OCI-LY3 (cell line): ENCODE measurements around the gene GNGT2.

Source experiments
- H2AFZ ChIP-seq: fragments of 200-600, 300-600 bp; shearing (Covaris generic); 2 replicates; pipeline ENCODE4 v1.6.0; 2014; ENCODE audit warnings: antibody characterized with exemption, low read depth, low read length
- H3K27ac ChIP-seq: fragments of 200-600, 300-600 bp; sonication (generic); 2 replicates; pipeline ENCODE4 v1.5.1; 2014; ENCODE audit warnings: mild to moderate bottlenecking, low read length, moderate library complexity, mixed read lengths
- H3K27me3 ChIP-seq: fragments of 200-600, 300-600 bp; sonication (generic); 2 replicates; pipeline ENCODE4 v1.6.1; 2014; ENCODE audit warnings: low read depth, low read length, mixed read lengths
- H3K36me3 ChIP-seq: fragments of 200-600, 300-600 bp; sonication (generic); replicated peaks from 2 replicates; pipeline ENCODE3; 2014; ENCODE audit warnings: low read depth, low read length, mixed read lengths
- H3K4me1 ChIP-seq: fragments of 300-600, 200-600 bp; sonication (generic); 2 replicates; pipeline ENCODE4 v1.6.1; 2014; ENCODE audit warnings: low read length, mixed read lengths
- H3K4me2 ChIP-seq: fragments of 200-600, 300-600 bp; sonication (generic); 2 replicates; pipeline ENCODE4 v1.6.1; 2014; ENCODE audit warnings: low read length, mixed read lengths
- H3K4me3 ChIP-seq: fragments of 300-600, 200-600 bp; sonication (generic); 2 replicates; pipeline ENCODE4 v1.5.1; 2014; ENCODE audit warnings: antibody characterized with exemption, mild to moderate bottlenecking, low read length, moderate library complexity
- H3K79me2 ChIP-seq: fragments of 300-600, 200-600 bp; shearing (Covaris generic); 2 replicates; pipeline ENCODE4 v1.6.1; 2014; ENCODE audit warnings: mild to moderate bottlenecking, low read length, mixed read lengths
- H3K9ac ChIP-seq: fragments of 300-600, 200-600 bp; shearing (Covaris generic); 2 replicates; pipeline ENCODE4 v1.6.0; 2014; ENCODE audit warnings: mild to moderate bottlenecking, low read length, moderate library complexity
- H3K9me3 ChIP-seq: fragments of 200-600, 300-600 bp; shearing (Covaris generic); 2 replicates; pipeline ENCODE4 v1.6.1; 2014; ENCODE audit warnings: low read length, mixed read lengths; ENCODE audit not compliant: insufficient read depth
- H4K20me1 ChIP-seq: fragments of 200-600, 300-600 bp; sonication (generic); 2 replicates; pipeline ENCODE4 v1.6.1; 2016; ENCODE audit warnings: low read length, mixed read lengths; ENCODE audit not compliant: insufficient read depth
- CTCF ChIP-seq: fragments of 200-600, 300-600 bp; sonication (generic); IDR thresholded peaks from 2 replicates; pipeline ENCODE4 v1.5.1; 2014; ENCODE audit warnings: antibody characterized with exemption, low read length, low read depth
- EZH2phosphoT487 ChIP-seq: fragments of 200-600 bp; shearing (Covaris generic); IDR thresholded peaks from 2 replicates; pipeline ENCODE4 v1.6.1; 2018; ENCODE audit warnings: antibody characterized with exemption, mixed run types, low read depth

Gene GNGT2

GRCh38 chr17:49219987-49220386 lies 9.6 kb upstream of the GNGT2 start:
- no peaks in the 10 kb centered on the region for H3K79me2 ChIP-seq
- no peak overlapping the region for H3K9ac ChIP-seq
- peaks cover 14% of the 10 kb centered on the region for H3K36me3 ChIP-seq
- peak overlapping the region; percentile 100; the same call in 1 of the 2 replicates for H3K4me2 ChIP-seq
- TF ChIP-seq EZH2phosphoT487 (no peak), CTCF (no peak)
- H3K27ac ChIP-seq: peak overlapping the region; percentile 95; the same call in 1 of the 2 replicates
- no peaks in the 10 kb centered on the region for H4K20me1 ChIP-seq
- no peaks in the 10 kb centered on the region for H3K27me3 ChIP-seq
- no peak overlapping the region for H2AFZ ChIP-seq
- H3K4me1 ChIP-seq: peaks cover 49% of the 10 kb centered on the region
- no peaks in the 10 kb centered on the region for H3K9me3 ChIP-seq
- H3K4me3 ChIP-seq: no peak overlapping the region

DNA sequence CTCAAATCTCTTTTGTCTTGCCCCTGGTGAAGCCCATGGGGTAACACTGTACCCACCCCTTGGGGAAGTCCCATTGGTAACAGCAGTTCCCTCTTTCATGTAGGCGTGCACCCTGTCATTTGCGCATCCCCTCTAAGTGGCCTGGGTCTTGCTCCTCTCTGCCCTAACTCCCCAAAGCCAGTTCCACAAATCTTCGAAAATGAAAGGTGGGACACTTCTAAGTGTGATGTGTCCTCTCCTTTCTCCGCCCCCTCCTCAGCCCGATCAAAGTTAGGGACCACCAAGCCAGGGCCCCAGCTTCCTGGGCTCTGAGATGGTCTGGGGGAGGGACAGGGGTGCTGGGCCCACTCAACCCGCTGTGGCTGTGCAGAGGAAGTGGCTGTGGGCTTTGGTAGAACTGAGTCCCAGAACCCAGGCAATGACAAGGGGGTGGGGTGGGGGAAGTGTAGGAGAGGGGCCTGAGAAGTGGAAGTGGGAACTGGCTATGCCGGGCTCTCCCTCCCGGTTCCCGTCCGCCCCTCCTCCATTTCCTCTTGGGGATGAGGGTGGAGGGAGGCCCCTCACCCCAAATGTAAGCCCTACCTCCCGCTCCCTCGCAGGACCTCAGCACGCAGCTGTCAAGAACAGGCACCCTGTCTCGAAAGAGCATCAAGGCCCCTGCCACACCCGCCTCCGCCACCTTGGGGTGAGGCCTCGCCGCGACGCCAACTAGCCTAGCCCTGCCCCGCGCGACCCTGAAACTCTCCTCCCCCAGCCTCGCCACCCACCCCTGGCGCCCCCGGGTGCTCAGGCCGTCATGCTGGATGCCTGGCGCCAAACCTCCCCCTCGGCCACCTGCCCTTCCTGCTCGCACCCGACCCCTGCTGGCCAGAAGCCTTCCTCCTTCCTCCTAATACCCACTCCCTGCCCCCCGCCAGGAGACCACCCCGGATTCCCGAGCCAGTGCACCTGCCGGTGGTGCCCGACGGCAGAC lies 8.9 kb upstream of the GNGT2 start:
- peak; percentile 57 for TF ChIP-seq CTCF
- TF ChIP-seq EZH2phosphoT487: no peak
- peak overlapping the region; percentile 95 for H3K27ac ChIP-seq
- peak overlapping the region; percentile 100 for H3K4me2 ChIP-seq
- no peaks in the 10 kb centered on the region for H3K79me2 ChIP-seq
- peaks cover 14% of the 10 kb centered on the region for H3K36me3 ChIP-seq
- peaks cover 54% of the 10 kb centered on the region for H3K4me1 ChIP-seq
- no peaks in the 10 kb centered on the region for H4K20me1 ChIP-seq
- H3K4me3 ChIP-seq: peak overlapping the region; percentile 73
- no peak overlapping the region for H2AFZ ChIP-seq
- peak overlapping the region; percentile 80 for H3K9ac ChIP-seq
- no peaks in the 10 kb centered on the region for H3K9me3 ChIP-seq
- no peaks in the 10 kb centered on the region for H3K27me3 ChIP-seq

DNA sequence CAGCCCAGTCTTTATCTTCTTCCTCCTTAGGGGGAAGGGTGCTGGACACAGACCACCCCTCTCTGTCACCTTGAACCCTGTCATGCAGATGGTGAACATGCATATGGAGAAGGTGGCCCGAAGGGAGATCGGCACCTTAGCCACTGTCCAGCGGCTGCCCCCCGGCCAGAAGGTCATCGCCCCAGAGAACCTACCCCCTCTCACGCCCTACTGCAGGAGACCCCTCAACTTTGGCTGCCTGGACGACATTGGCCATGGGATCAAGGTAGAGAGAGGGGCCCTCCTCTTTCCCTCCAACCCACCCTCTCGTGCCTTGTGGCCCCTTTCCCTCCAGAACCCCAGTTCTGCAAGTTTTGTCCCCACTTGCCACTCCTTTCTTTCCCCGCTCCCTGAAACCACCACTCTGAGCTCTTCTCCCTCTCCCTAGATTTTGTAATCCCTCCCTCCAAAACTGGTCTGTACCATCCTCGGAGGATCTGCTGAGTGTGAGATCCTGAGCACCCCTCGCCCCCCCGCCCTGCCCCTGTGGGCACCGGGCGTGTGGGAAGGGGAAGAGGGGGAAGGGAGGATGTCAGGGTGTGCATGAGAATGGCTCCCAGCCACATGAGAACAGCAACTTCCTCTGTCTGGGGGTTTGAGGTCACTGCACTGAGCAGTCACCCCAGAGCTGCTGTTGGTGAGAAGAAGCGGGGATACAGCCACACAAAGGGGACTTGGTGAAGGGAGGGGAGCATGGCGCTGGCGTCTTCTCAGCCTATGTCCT lies 7.5 kb upstream of the GNGT2 start:
- peak overlapping the region; percentile 50 for H3K4me2 ChIP-seq
- H3K27me3 ChIP-seq: no peaks in the 10 kb centered on the region
- H4K20me1 ChIP-seq: no peaks in the 10 kb centered on the region
- peak overlapping the region; percentile 24; the same call in 1 of the 2 replicates for H3K9ac ChIP-seq
- H3K27ac ChIP-seq: peak overlapping the region; percentile 95
- H3K4me1 ChIP-seq: peaks cover 68% of the 10 kb centered on the region
- TF ChIP-seq EZH2phosphoT487: no peak
- no peak for TF ChIP-seq CTCF
- peaks cover 12% of the 10 kb centered on the region for H3K36me3 ChIP-seq
- no peak overlapping the region for H3K4me3 ChIP-seq
- H3K79me2 ChIP-seq: no peaks in the 10 kb centered on the region
- no peak overlapping the region for H2AFZ ChIP-seq
- H3K9me3 ChIP-seq: no peaks in the 10 kb centered on the region
